Panc1 (cell line): ENCODE measurements around the gene FOXG1.

ENCODE experiments used
- CTCF ChIP-seq: fragments of 450-650 bp; IDR thresholded peaks from 2 replicates; pipeline ENCODE4 v1.5.1; 2017; ENCODE audit warnings: mild to moderate bottlenecking
- POLR2AphosphoS5 ChIP-seq: IDR thresholded peaks from 2 replicates; pipeline ENCODE4 v1.6.1; 2012; ENCODE audit warnings: mild to moderate bottlenecking, low read depth, low read length, moderate library complexity
- TCF7L2 ChIP-seq: IDR thresholded peaks from 2 replicates; pipeline ENCODE4 v1.6.1; 2011; ENCODE audit warnings: mild to moderate bottlenecking, low read depth, low read length, inconsistent platforms

DNA sequence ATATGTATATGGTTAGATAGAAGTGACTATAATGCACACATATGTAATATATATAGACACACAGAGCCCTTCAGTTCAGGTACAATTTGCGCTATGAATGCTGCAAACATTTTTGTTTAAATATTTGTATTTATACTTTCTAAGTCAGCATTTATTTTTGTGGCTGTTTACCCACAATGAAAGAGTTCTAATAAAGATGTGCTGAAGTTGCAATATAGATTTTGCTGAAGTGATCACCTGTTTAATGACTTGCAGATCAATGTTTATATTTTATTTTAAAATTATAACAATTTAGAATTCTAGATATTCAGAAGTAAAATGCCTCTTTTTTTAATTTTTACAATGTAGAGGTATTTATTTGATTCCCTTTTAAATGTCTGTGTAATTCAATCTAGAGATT is 3.5 kb downstream of the FOXG1 start:
- TF ChIP-seq CTCF (no peak), TCF7L2 (no peak), POLR2AphosphoS5 (no peak)
